NOMO-1 (cell line): ENCODE results near the gene PCBP4.
A peak's percentile ranks its signal among the peaks of the same experiment; 100 is the strongest.
"Not testable (repeated sequence)": the region's sequence is repeated elsewhere in the genome, so short reads cannot be mapped to it uniquely, and the experiment has no call there.

ENCODE experiments used
- DNase-seq, 2 experiments: peaks; one replicate each; lab custom pipeline; 2025; ENCODE audit not compliant: unreplicated experiment in 2 of 2; lab: John Stamatoyannopoulos, UW

PCBP4 gene

GRCh38 chr3:51995346-51996163, 28.3 kb upstream of the PCBP4 start, which contains the start of gene RPL29:
Gene RPL29 (minus strand): TSS chr3:51995895. CDS start chr3:51995461, 434 bp downstream.
- peak; percentile 93 to 95 for DNase-seq

- DNase-seq, result no peak
Observed at GRCh38 chr3:51994530-51994929, 27.3 kb upstream of the PCBP4 start.

GRCh38 chr3:51993657-51994056, 26.4 kb upstream of the PCBP4 start:
- not testable (repeated sequence) for DNase-seq

DNA sequence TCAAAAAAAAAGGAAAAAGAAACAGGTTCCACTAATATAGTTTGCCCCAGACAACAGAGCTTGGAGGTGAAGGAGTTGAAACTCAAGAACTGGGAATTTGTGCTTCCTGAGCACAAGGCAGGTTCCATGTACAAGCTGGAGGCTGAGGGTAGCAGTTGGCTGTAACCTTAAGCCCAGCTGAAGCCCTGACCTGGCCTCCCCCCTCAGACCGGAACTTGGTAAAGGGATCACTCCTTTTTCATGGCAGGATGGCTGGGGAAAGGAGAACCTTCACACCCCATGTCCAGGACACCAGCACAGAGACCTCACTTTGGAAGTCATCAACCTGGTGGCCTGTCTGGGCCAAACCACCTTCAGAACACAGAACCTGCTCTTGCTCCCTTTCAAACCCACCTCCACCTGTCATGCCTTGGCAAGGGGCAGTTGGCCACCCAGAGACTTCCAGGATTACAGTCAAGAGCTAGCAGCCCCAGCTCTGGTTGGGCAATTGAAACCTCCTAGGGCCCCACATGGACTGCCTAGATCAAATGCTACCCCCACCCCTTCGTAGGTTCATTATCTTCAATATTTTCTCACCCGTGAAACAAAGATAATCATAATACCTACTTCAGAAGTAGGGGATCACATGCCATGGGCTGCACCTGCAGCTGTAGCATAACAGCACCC, 24.9 kb upstream of the PCBP4 start:
- no peak for DNase-seq

DNA sequence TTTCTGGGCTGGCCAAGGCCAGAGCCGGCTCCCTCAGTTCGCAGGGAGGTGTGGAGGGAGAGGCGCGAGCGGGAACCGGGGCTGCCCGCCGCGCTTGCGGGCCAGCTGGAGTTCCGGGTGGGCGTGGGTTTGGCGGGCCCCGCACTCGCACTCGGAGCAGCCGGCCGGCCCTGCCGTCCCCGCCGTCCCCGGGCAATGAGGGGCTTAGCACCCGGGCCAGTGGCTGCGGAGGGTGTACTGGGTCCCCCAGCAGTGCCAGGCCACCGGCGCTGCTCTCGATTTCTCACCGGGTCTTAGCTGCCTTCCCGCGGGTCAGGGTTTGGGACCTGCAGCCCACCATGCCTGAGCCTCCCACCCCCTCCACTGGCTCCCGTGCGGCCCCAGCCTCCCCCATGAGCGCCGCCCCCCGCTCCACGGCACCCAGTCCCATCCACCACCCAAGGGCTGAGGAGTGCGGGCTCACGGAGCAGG, 23.3 kb upstream of the PCBP4 start:
- DNase-seq, result not testable (repeated sequence)

DNA sequence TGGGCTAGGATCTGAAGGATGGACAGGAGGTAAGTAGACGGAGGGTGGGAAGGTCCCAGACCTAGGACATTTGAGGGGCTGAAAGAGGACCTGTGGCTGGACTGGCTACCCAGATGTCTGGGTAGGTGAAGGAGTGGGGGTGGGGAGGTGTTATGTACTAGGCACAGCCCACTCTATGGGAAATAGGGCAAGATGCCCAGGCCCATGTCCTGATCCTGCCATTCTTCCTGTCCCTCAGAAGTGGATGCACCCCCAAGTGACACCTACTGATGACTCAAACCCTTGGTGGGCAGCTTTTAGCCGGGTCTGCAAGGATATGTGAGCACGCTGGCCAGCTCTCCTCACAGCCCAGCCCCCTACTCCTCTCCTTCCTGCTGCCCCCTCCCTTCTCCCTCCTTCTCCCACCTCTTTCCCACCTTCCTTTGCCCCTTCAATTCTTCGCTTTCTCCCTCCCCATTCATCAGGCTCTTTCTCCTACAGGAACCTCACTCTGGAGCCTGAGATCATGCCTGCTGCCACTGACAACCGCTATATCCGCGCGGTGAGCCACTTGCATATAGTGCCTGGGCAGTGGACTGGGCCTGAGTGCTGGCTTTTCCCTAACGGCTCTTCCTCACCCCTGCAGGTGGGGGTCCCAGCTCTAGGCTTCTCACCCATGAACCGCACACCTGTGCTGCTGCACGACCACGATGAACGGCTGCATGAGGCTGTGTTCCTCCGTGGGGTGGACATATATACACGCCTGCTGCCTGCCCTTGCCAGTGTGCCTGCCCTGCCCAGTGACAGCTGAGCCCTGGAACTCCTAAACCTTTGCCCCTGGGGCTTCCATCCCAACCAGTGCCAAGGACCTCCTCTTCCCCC, 21.3 kb upstream of the PCBP4 start:
- no peak for DNase-seq

DNA sequence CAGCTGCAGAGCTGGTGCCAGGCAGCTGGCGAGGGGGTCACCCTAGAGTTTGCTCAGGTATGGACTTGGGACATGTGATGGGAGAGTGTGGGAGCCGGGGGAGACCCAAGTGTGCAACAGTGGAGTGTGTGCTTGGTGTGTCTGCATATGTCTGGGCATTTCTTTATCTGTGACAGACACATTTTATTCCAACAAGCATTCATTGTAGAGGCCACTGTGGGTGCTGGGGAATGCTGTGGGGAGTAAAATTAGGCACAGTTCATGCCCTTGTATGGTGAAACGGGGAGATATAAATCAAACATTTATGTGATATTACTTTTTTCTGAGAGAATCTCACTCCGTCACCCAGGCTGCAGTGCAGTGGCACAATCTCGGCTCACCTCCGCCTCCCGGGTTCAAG, 20.3 kb upstream of the PCBP4 start:
- no peak for DNase-seq

- no peak for DNase-seq
Observed at GRCh38 chr3:51986010-51986947, 19.0 kb upstream of the PCBP4 start.

- DNase-seq, result no peak
Observed at GRCh38 chr3:51985063-51985462, 17.8 kb upstream of the PCBP4 start.

DNA sequence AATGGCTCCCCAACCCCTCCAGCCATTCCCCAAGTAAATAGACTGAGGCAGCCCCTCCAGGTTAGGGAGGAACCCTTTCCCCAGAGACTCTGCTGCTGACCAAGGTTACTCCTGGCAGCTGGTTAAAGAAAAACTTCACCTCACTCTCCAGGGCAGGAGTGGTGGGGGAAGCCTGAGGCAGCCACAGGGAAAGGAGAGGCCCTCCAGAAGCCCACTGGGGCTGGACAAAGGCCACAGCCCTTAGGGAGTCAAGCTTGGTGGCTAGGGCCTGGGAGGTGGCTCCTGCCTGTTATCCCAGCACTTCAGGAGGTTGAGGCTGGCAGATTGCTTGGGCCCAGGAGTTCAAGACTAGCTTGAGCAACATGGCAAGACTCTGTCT, 17.0 kb upstream of the PCBP4 start:
- no peak for DNase-seq

DNA sequence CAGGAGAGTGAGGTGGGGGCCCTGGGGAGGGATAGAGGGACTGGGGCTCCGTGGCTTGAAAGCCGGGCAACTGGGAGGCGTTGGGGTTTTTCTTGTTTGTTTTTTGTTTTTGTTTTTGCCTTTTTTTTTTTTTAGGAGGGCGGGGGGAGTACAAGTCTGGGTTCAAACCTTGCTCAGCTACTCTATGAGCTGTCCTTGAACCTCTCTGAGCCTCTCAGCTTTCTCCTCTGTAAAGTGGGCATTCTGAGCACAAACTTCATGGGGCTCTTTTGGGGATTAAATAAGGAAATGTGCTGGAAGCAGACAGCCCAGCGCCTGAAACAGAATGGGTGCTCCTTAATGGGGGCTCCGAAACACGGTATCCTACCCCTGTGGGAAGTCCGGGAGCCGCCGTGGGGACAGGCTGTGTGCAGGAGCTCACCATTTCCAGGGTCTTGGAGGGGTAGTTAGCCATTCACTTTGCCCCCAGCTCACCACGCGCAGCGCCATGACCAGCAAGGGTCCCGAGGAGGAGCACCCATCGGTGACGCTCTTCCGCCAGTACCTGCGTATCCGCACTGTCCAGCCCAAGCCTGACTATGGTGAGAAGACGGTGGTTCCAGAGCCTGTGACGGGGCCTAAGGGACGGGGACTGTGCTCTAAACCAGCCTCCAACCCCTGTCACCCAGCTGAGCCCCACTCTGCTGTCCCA, 16.5 kb upstream of the PCBP4 start:
- peak in 1 of 2 experiments; percentile 45 for DNase-seq

DNA sequence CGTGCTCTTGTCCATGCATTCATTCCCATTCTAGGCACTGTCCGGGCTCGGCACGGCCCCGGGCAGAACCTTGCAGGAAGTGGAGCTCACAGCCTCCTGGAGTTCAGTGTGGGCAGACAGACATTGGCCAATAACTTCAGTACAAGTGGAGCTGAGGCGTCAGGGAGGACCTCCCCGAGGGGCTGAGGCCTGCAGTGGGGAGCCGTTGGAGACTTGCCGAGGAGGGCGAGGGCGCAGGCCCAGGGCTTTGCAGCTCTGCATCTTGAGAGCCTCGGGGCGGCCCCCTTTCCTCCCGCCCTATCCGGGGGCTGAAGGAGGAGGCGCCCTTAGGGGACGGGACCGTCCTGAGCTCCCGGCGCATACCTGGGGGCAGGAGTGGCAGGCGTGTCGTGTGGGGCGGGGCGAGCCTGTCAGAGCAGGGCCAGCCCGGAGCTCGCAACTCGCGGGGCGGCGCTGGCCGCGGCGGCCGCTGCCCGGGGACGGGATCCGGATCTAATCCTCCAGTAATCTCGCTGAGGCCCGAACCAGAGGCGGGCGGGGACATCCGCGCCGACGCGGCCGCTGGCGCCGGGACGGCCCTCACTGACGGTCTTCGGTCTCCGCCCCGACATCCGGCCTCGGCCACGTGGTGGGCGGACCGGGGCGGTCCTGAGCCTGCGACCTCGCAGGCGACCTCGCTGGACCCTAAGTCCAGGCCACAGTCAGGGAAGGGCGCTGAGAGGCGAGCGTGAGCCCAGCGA, 15.8 kb upstream of the PCBP4 start, which contains the start of gene ACY1:
TSS of gene ACY1 (plus strand) at position 698 of the 740 bp plus-strand sequence. CDS start 530 bp downstream, outside the sequence.
- peak; percentile 80 to 86 for DNase-seq

DNA sequence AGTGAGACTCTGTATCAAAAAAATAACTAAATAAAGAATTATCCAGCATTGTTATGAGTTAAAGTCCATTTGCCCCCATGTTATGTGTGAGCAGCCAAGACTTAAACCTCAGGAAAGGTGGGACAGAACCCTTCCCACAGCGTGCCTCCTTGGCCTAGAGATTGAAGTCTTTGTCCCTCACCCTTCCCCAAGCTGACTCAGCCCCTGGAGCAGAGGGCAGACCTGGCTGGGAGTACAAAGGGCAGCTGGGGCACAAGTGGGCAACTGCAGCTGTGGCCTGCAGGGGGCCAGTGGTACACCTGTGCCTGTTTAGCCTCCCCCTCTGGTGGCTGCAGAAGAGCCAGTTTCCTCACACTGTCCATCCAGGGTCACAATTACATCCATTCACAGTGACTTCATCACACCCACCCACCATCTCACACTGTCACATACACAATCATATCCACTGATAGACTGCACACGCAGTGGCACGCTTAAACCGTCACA, 15.1 kb upstream of the PCBP4 start:
- DNase-seq, result peak; percentile 28 to 46

DNA sequence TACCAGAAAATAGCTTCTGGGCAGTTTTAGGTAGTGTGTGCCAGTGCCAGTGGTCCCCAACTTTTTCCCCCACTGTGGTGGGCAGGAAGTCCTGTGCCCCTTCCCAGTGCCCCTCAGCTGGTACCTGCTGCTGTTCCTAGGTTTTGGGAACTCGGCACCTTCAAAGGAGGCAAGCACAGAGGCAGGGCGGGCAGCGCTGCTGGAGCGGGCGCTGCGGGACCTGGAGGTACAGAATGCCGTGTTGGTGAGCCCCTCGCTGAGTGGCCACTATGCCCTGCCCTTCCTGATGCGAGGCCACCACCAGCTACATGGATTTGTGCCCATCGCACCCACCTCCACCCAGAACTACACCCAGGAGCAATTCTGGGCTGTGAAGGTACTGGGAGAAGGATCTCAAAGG, 13.0 kb upstream of the PCBP4 start:
- DNase-seq, result no peak

GRCh38 chr3:51978143-51978502, 10.9 kb upstream of the PCBP4 start:
- DNase-seq, result no peak

DNA sequence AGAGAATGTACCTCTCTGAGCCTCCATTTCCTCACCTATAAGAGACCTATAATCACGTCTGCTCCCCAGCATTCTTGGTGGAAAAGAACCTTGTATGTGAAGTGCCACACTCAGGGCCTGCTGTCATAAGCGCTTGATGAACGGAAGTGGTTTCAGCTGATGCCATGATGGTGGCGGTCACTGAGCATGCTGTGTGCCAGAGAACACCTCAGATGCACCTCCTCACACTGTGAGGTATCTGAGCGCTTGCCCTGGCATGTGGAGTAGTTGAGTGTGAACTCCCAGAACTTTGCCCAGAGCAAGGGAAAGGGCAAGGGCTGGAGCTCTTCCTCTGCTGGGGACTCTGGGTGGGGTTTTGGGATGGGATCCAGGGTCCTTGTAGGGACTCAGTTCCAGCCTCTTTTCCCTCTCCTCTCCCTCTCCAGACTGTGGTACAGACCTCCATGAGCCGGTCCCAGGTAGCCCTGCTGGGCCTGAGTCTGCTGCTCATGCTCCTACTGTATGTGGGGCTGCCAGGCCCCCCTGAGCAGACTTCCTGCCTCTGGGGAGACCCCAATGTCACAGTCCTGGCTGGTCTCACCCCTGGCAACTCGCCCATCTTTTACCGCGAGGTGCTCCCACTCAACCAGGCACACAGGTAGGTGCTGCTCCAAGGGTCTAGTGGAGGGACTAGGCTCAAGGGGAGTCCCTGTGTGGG, 10.3 kb upstream of the PCBP4 start:
- no peak for DNase-seq

- DNase-seq, result peak in 1 of 2 experiments; percentile 13
Observed at GRCh38 chr3:51975852-51976549, 8.7 kb upstream of the PCBP4 start.
